ENCODE results near the gene KIAA0513.

Gene KIAA0513

DNA sequence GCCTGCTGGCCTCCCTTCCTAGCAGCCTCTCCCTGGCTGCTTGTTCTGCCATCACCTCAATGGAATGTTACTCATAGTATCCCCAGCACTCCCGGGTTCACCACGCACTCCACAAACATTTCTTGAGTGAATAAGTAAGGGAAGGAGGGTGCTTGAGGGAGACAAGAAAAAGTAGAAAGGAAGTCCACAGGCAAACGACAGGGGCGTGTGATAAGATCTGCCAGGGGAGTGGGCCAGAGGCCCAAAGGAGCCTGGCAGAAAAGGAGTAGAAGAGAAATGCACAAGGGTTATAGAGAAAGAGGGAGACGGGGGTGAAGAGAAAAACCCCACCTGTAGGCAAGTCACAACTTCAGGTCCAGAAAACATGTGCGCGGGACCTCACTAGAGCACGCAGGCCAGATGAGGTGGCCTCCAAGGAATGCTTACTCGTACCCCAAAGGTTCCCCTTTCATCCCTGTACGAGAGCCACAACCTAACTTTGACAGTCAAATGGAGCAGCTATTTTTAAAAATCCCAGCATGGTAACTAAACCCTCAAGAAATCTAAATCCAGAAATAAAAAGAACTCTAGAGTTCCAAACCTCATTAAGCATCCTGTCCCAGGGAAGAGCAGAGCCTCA lies 22.9 kb upstream of the KIAA0513 start:
- DNase-seq (ENCODE audit: low spot score): no peak

DNA sequence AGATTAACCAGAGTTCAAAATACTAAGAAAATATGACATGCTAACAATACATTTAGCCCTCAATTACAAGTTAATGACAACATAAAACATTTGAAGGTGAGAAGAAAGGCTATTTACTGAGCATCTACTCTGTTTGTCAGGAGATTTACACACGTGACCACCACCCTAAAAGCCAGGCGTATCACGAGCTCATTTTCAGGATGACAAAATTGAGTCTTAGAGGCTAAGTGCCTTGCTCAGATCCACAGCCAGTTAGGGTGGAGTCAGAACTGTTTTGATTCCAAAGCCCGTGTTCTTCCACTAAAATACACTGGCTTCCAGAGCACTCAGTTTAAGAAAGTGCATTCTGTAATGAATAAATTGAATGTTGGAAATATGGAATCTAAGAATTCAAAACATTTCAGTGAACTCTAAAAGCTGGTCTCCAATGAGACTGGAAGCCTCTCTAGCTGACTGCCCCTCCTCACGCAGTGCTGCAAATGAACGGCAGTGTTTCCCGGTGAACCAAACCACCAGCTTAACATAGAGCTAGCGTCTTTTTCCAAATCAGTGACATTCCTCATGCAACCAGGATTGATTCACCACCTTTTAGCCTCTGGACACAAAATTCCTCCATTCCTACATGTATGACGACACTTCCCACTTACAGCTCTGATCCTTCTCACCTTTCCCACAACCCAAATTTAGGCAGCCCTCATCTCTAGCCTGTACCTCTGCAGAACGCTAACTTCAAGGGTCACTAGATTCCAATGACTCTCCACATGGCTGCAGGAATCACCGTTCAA lies 22.1 kb upstream of the KIAA0513 start:
- no peak for DNase-seq (ENCODE audit: low spot score)

DNA sequence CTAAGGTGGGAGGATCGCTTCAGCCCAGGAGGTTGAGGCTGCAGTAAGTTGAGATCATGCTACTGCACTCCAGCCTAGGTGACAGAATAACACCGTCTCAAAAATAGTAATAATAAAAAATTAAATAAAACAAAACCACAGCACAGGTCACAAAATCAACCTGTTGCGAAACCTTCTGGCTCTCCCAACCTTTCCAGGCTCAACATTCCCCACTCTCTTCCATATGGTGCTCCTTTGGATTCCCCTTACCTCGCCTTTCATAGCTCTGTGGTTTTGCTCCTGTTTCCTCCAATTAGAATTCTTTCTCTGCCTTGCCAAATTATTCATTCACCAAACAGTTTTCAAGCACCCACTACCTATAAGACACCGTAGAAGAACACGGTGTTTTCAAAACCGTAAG lies 21.0 kb upstream of the KIAA0513 start:
- no peak for DNase-seq (ENCODE audit: low spot score)

DNA sequence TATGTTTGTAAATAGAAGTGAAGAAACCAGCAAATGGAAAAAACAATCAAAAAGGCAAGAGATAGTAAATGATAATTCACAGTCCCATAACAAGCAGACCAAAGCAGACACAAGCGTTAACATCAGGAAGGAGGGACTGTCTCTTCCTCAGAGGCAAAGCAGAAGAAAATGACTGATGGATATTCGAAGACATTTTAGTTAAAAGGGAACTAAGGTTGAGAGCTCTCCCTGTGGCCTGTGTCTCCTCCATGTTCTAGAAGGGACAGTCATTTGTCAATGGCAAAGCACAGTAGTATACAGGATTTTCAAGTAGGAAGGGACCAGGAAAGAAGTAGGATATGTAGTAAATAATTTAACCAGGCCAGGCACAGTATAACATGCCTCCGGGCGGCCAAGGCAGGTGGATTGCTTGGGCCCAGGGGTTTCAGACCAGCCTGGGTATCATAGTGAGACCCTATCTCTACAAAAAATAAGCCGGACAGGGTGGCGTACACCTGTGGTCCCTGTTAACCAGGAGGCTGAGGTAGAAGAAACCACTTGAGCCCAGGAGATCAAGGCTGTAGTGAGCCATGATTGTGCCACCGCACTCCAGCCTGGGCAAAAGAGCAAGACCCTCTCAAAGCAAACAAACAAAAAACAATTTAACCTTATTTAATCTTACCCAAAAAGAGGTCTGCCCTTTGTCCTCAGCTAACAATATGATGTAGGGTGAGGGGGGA lies 19.9 kb upstream of the KIAA0513 start:
- DNase-seq (ENCODE audit: low spot score): no peak

DNA sequence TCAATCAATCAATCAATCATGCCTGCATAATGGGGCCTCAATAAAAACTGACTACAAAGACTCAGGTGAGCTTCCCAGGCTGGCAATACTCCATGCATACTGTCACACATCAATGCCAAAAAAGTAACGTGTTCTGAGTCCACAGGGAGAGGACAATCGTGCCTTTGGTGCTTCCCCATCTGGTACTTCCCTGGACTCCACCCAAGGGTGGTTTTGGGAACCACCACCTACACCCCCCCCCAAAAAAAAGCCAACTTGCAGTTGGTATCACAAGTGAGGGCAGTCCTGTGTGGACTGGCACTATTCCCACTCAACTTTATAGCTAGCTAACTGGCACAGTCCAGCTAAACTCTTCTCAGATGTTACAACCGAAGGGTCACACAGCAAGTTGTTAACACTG lies 19.3 kb upstream of the KIAA0513 start:
- DNase-seq (ENCODE audit: low spot score): no peak

DNA sequence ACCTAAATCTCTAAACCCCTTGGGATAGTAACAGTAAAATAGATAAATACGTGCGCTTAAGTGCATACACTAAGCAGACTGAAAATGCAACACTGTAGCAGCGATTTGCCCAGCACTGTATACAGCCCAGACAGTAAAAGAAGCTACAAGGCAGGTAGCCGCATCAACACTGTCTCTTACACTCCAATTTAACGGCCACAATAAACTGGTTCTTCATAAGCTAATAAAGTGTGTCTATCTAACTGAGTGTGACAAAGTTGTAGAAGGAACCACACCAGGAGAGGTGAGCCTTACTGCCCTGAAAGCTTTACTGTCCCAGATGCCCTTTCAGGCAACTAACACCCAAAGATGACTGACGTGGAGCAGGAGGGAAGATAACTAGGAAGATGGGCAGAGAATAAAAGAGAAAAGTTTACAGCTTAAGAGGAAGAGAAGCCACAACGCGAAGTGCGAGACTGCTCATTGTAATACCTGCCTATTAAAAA lies 17.1 kb upstream of the KIAA0513 start:
- no peak for DNase-seq (ENCODE audit: low spot score)

DNA sequence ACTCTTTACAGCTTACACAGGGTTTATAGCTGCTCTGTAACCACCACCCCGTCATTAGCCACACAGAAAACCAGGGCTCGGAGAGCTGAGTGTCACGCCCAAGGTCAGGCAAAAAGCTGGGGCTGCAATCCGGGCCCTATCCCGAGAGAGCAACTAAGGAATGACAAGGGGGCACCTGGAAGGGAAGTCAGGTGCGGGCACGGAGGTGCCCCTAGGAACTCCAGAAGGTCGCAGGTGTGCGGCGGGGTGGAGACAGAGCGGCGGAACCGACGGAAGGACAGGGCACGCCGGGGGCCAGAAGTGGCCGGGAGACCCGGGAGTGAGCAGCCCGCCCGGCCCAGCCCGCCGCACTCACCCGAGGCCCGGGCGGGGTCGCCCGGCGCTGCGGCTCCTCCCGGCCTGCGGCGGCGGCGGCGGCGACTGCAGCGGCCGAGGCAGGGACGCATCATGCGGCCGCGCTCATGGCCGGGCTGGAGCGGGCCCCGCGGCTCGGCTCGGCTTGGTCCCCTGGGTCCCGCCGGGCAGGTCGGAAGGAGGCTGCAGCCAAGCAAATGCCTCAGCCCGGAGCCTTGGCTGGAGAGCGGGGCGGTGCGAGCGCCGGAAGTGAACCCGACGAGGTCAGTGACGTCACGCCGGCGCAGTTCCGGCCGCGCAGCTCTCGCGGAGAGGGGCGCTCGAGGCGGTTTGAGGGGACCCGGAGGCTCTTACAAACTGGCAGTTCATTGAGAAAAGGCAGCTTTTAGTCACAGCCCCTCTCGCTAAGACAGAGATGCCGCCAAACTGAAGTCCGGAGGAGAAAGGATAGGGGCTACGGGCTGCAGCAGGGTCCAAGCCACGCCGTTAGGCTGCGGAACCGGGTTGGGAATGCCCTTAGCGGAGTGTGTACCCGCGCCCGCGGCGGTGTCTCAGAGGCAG lies 16.4 kb upstream of the KIAA0513 start, which contains the start of gene ZDHHC7:
Gene ZDHHC7, minus strand, starts transcription at position 605 of the 915 bp plus-strand sequence. CDS start 20,917 bp downstream, outside the sequence.
- peak; percentile 93 for DNase-seq (ENCODE audit: low spot score)

DNA sequence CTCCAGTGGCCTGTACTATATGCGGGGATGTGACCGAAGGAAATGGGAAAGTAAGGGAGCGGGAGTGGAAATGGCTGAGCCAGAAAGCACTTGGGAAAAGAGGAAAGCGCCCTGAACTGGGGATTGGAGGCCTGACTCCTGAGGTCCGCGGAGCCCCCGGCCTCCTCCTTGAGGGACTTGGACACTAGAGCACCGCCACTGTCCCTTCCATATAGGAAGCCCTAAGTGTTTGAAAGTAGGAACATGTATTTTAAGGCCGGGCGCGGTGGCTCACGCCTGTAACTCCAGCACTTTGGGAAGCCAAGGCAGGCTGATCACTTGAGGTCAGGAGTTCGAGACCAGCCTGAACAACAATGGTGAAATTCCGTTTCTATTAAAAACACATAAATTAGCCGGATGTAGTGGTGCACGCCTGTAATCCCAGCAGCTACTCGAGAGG lies 15.7 kb upstream of the KIAA0513 start:
- no peak for DNase-seq (ENCODE audit: low spot score)

DNA sequence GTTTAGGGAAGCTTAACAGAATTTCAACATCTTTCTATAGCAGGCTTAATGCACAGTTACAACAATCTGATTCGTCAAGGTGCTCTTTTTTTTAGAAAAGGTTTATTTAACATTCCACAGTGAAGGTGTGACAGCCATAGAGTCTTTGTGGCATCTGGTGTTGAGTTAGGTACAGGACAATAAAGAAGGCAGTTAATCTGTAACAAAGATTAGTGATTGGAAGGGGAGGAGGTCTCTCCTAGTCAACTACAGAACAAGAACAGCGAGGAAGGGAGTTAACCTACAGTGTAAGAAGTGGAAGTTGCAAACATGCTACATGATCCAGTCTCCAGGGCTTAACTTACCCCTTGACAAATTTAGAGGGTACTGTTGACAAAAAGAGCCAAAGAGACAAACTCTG lies 13.3 kb upstream of the KIAA0513 start:
- DNase-seq (ENCODE audit: low spot score): no peak

DNA sequence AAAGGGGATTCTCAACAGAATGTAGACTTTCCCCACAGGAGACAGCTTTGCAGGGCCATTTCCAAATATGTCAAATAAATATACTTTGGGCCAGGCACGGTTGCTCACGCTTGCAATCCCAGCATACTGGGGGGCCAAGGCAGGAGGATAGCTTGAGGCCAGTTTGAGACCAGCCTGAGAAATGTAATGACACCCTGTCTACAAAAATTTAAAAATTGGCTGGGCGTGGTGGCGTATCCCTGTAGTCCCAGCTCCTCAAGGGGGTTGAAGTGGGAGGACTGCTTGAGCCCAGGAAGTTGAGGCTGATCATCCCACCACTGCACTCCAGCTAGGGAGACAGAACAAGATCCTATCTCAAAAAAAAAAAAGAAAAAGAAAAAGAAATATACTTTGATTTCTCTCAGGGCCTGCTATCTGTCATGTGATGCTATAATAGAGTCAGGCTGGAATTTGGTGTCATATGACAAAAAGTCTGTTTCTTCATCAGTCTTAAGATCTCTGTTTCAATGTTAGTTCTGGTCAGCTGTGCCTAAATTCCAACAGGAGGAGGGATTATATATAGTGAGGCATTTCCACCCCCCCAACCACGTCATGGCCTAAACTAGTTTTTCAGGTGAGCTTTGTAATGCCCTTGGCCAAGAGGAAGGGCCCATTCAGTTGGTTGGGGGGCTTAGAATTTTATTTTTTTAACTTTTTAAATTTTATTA lies 12.0 kb upstream of the KIAA0513 start:
- DNase-seq (ENCODE audit: low spot score): no peak

DNA sequence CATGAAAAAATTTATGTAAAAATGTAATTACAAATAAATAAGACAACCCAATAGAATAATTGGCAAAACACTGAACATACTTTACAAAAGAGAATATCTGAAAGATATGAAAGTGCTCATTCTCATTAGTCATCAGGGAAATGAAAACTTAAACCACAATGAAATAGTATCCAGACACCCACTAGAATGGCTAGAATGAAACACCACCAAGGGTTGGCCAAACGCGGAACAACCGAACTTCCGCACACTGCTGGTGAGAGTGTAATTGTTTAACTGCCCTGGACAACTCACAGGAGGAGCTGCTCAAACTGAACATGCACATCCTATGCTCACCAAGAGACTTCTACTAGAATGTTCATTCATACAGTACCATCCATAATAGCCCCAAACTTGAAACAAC lies 10.4 kb upstream of the KIAA0513 start:
- DNase-seq (ENCODE audit: low spot score): no peak

DNA sequence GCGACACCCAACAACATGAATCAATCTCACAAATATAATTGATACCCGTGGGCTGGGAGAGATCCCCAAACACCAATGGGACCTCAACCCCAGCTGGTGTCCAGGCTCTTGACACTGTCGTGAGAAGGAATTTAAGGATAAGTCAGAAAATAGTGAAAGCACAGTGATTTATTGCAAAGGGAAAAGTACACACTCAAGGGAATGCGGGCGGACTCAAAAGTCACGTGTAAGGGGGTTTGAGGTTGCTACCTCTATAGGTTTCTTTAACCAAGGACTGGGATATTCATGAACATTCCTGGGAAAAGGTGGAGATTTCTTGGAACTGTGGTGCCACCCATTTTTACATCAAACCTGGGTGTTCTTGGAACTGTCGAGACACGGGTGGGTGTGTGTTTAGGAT lies 10.0 kb upstream of the KIAA0513 start:
- DNase-seq (ENCODE audit: low spot score): no peak

DNA sequence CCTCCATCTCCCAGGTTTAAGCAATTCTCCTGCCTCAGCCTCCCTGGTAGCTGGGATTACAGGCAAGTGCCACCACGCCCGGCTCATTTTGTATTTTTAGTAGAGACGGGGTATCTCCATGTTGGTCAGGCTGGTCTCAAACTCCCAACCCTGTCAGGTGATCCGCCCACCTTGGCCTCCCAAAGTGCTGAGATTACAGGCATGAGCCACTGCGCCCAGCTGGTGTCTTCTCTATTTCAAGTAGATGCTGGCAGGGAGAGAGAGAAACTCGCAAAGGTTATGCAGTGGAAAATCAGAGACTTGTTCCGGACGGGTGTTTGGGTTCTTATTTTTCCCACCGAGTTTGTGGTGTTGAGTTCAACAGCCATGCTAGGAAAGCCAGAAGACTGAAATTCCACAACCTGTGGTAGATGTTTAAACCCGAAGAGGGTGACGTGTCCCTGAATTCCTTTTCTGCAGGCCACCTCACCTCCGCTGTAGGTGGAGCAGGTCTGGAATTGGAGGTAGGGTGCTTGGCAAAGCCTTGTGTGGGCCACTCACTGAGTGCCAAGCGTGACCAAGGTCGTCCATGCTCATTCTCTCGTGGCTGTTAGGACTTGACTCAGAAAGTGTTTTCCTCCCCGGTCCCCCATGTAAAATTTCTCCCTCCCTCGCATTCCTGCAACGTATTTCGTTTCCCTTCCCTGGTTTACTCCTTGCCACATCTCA lies 8.9 kb upstream of the KIAA0513 start:
- DNase-seq (ENCODE audit: low spot score): no peak

DNA sequence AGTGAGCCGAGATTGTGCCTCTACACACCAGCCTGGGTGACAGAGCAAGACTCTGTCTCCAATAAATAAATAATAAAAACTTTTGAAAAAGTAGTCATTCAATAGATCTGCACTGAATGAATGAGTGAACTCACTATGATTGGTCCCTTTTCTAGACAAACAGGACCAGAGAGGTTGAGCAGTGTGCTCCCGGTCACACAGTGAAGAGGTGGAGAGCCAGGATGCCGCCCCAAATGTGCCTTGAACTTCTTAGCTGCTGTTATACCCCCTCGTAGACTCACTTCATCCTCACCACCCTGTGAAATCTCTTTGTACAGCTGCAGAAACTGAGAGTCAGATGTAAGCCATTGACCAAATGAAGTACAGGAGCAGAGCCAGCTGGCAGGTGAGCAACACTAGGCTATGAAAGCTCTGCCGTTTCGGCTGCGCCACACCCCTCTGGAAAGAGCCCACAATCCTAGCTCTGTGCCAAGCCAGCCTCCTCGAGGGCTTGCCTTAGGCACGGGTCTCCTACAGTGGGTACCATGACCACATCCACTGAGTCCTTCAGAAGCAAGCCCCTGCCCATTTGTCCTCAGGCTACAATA lies 7.8 kb upstream of the KIAA0513 start:
- no peak for DNase-seq (ENCODE audit: low spot score)

DNA sequence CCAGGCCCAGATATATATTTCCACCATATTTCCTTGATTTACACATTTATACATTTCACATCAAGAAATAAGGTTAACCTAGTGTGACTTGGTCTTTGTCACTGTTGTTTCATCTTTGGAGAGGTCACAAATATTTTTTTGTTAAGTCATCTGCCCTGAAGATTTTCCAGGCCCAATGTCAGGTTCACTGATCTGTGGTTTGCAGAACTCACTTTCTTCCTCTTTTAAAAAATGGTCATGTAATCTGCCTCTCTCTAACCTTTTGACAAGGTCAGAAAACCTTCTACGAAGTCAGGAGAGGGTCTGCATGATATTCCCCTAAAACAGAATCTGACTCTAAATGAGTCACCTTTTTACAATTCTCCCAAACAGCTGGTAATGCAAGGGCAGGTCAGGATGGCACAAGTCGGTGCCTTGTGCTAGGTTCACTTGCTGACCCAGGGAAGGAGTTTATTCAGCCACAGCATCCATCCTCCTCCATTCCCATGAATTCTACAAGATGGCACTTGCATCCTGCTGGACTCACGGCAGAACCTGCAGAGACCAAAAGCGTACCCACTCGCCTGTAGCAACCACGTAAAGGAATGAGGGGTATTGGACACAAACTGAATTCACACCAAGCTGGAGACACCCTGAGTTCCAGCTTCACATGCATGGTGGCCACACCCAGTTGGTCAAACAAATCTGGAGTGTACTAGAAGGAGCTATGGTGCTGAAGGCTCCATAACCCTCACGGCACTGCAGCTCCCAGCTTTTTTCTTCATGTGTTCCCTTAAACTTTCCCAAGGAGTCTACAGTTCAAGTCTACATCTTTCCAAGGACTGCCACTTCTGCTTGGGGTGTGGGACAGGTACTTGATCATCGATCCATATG lies 1.6 kb upstream of the KIAA0513 start:
- no peak for DNase-seq (ENCODE audit: low spot score)

DNA sequence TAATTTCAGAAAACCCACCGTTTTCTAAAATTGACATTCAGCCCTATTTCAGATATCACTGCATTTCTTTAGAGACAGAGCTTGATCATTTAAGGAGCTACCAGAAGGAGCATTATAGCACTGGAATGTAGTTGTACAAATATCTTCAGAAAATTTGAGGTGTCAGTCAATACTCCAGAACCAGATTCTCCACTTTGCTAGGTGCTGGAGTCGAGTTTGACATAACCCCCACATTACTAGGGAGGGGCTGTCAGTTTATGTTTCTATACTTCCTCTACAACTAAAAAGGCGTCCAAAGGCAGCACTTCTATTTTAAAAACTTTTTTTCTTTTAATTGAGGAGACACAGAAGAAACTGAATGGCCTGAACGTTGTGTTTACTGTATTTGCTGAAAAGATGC lies 892 bp upstream of the KIAA0513 start:
- no peak for DNase-seq (ENCODE audit: low spot score)

DNA sequence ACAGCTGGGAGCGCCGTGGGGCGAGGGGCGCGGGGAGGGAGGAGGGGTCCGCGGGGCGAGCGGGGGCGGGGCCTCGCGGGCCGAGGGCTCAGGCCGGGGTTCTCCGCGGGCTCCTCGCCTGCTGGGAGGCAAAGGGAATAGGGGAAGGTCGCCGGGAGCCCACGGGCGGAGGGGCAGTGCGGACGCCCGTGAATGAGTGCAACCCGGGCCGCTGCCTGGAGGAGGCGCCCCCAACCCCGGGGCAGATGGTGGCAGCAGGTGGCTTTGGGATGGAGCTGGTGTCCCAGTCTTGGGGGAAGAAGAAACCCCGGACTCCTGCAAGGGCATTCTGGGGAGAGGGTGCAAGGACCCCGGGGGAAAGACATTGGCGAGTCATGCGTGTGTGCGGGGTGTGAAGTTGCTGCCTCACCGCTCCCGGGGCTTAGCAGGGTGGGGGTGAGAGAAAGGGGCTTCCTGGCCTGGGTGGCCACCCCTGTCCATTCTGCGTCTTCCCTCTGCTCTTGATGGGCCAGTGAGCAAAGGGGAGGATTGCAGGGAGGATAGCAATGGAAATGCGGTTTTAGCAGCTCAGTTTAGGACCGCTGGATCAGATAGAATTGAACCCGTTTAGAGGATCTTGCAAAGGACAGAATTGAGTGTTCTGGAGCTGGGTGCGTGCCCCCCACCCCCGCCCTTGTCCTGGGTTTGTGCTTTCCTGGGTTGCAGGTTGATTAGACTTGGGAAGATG lies 526 bp downstream of the KIAA0513 start:
- DNase-seq (ENCODE audit: low spot score): no peak

DNA sequence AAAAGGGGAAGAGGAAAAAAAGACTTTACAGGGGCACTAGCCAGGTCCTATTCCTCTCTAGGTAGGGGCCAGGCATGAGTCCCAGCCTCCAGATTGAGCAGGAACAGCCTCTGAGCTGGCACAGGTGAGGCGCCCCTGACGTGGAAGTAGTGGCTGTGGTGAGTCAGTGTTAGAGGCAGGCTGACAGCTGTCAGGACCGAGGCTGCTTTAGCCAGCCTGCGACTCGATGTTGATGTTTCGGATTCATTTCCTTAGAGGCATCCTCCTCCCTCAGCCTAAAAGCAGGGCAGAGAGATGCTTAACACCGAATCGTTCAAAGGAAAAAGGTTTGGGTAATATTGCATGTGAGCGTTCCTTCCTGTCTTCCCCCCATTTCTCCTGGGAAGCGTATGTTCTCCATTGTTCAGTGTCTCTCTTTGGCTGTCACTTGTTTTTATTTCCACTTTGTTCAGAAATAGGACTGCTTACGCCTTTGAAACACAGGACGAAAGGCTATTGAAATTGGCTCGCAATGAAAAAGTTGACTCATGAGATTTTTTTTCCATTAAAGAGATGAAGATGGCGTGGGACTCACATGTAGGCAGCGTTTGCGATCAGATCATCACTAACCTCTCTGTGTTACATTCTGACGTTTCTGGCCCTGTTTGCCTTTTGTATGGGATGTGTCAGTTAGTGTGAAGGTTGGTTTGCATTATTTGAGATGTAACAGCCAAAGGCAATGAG lies 1.3 kb downstream of the KIAA0513 start:
- DNase-seq (ENCODE audit: low spot score): no peak

All from left forelimb (tissue), 1 donor.